ENCODE results near the gene PIK3C2G. TPM values are rescaled to one million over a fixed set of nuclear protein-coding genes. Genes with fewer than 3 reads are reported as not detected.

PIK3C2G gene
- total RNA-seq, 2 experiments from 2014 or later, result not detected

DNA sequence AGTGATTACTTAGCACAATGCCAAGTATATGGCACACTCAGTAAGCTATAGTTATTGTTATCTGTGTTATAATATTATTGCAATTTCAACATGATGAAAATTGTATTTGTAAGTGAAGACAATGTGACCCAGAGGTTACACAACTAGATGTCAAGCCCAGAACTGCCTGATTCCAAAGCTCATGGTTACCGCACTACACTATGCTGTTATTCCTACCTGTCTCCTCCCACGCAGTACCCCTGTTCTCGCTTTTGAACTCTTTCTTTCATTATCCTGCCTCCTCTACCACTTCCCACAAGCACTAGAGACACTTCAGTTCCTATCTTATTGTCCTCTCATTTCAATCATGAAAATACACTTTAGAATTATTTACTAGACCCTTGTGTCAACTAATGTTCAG lies 383.2 kb downstream of the PIK3C2G start:
- Histone ChIP-seq H3K4me2 (ENCODE audit: low read length) (no peak overlapping the region), H3K9me3 (ENCODE audit: low read length) (no peaks in the 10 kb centered on the region), H3K36me3 (ENCODE audit: insufficient read depth, low read length) (no peaks in the 10 kb centered on the region), H2AFZ (ENCODE audit: low read length) (no peak overlapping the region), H3K4me1 (ENCODE audit: insufficient read depth, low read length, poor library complexity, severe bottlenecking) (no peaks in the 10 kb centered on the region), H3K27ac (ENCODE audit: low read depth, low read length, poor library complexity, severe bottlenecking) (no peak overlapping the region), H4K20me1 (ENCODE audit: insufficient read depth, low read length) (no peaks in the 10 kb centered on the region), H3K4me3 (ENCODE audit: low read depth, low read length, poor library complexity, severe bottlenecking) (no peak overlapping the region), H3K9me2 (ENCODE audit: insufficient read depth, low read length) (no peaks in the 10 kb centered on the region), H3K79me2 (ENCODE audit: insufficient read depth, low read depth, low read length) (no peaks in the 10 kb centered on the region)
- TF ChIP-seq, protein P1, sequence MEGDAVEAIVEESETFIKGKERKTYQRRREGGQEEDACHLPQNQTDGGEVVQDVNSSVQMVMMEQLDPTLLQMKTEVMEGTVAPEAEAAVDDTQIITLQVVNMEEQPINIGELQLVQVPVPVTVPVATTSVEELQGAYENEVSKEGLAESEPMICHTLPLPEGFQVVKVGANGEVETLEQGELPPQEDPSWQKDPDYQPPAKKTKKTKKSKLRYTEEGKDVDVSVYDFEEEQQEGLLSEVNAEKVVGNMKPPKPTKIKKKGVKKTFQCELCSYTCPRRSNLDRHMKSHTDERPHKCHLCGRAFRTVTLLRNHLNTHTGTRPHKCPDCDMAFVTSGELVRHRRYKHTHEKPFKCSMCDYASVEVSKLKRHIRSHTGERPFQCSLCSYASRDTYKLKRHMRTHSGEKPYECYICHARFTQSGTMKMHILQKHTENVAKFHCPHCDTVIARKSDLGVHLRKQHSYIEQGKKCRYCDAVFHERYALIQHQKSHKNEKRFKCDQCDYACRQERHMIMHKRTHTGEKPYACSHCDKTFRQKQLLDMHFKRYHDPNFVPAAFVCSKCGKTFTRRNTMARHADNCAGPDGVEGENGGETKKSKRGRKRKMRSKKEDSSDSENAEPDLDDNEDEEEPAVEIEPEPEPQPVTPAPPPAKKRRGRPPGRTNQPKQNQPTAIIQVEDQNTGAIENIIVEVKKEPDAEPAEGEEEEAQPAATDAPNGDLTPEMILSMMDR (conservative IDR thresholded peaks at IDR 0.05; ENCODE audit: low read length), result no peak
- TF ChIP-seq EZH2phosphoT487 (IDR thresholded peaks at IDR 0.05; ENCODE audit: borderline replicate concordance, low read depth, low read length), result no peak
- no peak for DNase-seq (ENCODE audit: low spot score)
- POLR2A ChIA-PET, result no interaction called here
- intact Hi-C loops (cut with micrococcal nuclease; ENCODE audit: unreplicated experiment), result no loop called here
- CTCF ChIA-PET (ENCODE audit: unreplicated experiment), result no interaction called here
- no TSS peak for BruUV-seq (replicated peaks)

DNA sequence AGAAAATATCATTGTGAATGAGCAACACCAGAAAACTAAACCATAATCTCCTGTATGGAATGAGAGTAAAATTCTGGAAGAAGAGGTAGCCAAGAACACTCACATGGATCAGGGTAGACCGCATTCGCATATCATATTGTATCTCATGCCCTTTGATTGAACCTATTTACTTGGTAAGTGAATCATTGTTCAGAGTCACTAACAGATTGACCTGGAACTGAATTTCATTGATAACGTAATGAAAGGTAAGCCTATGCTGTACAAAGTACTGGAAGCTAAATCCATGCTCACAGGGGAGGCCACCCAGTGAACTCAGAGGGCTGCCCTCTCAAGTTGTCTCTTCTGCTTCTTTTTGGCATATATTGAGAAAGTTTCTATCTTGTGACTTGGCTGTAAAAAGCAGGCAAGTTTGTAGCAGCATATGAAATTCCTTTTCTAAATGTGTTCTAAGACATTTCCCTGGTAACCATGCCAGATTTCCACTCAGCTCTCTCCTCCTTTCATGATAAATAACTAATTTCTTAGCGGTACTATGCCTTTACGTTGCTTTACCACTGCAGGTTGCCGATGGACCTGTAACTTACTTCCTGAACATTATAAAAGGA lies 385.1 kb downstream of the PIK3C2G start:
- H3K79me2 ChIP-seq (ENCODE audit: insufficient read depth, low read depth, low read length), result no peaks in the 10 kb centered on the region

DNA sequence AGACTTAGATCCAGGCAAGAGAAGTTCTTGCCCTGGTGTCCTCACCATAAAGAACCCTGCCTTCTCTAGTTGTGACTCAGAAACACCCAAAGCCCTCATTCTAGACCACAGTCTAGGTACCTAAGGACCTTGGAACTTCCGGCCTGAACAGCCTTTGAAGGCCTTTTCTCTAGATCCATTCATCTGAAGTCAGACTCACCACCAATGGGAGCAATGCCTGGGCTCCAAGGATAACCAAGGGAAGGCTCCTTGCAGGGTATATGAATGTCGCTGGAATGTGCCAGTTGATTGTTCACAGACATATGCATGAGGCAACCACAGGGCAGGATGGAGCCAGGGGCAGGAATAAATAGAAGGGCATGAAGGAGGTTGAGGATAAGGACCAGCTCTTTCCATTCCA lies 390.2 kb downstream of the PIK3C2G start:
- Histone ChIP-seq H3K4me3 (ENCODE audit: low read depth, low read length, poor library complexity, severe bottlenecking) (no peak overlapping the region), H3K4me1 (ENCODE audit: insufficient read depth, low read length, poor library complexity, severe bottlenecking) (no peaks in the 10 kb centered on the region), H3K4me2 (ENCODE audit: low read length) (no peak overlapping the region), H2AFZ (ENCODE audit: low read length) (no peak overlapping the region), H3K79me2 (ENCODE audit: insufficient read depth, low read depth, low read length) (no peaks in the 10 kb centered on the region), H4K20me1 (ENCODE audit: insufficient read depth, low read length) (no peaks in the 10 kb centered on the region), H3K36me3 (ENCODE audit: insufficient read depth, low read length) (no peaks in the 10 kb centered on the region), H3K27ac (ENCODE audit: low read depth, low read length, poor library complexity, severe bottlenecking) (no peak overlapping the region), H3K9me3 (ENCODE audit: low read length) (no peaks in the 10 kb centered on the region), H3K9me2 (ENCODE audit: insufficient read depth, low read length) (no peaks in the 10 kb centered on the region)
- BruUV-seq (replicated peaks), result no TSS peak
- POLR2A ChIA-PET, result interaction anchor here (1.6 kb wide), 1 partner anchor 23 kb away, joined by 4 read pairs; no protein-coding TSS in a partner anchor
- CTCF ChIA-PET (ENCODE audit: unreplicated experiment), result no interaction called here
- no peak for TF ChIP-seq EZH2phosphoT487 (IDR thresholded peaks at IDR 0.05; ENCODE audit: borderline replicate concordance, low read depth, low read length)
- TF ChIP-seq, protein P1 (conservative IDR thresholded peaks at IDR 0.05; ENCODE audit: low read length), result no peak
- no peak for DNase-seq (ENCODE audit: low spot score)
- intact Hi-C loops (cut with micrococcal nuclease; ENCODE audit: unreplicated experiment), result no loop called here

More for the DNA sequence above, 385.1 kb downstream of the PIK3C2G start:
- CTCF ChIA-PET (ENCODE audit: unreplicated experiment), result no interaction called here
- POLR2A ChIA-PET, result no interaction called here
- TF ChIP-seq EZH2phosphoT487 (IDR thresholded peaks at IDR 0.05; ENCODE audit: borderline replicate concordance, low read depth, low read length), result no peak
- TF ChIP-seq, protein P1 (conservative IDR thresholded peaks at IDR 0.05; ENCODE audit: low read length), result no peak
- BruUV-seq (replicated peaks), result no TSS peak
- Histone ChIP-seq H3K9me2 (ENCODE audit: insufficient read depth, low read length) (no peaks in the 10 kb centered on the region), H3K4me3 (ENCODE audit: low read depth, low read length, poor library complexity, severe bottlenecking) (no peak overlapping the region), H2AFZ (ENCODE audit: low read length) (no peak overlapping the region), H3K4me2 (ENCODE audit: low read length) (no peak overlapping the region), H3K36me3 (ENCODE audit: insufficient read depth, low read length) (no peaks in the 10 kb centered on the region), H4K20me1 (ENCODE audit: insufficient read depth, low read length) (no peaks in the 10 kb centered on the region), H3K4me1 (ENCODE audit: insufficient read depth, low read length, poor library complexity, severe bottlenecking) (no peaks in the 10 kb centered on the region), H3K27ac (ENCODE audit: low read depth, low read length, poor library complexity, severe bottlenecking) (no peak overlapping the region), H3K9me3 (ENCODE audit: low read length) (no peaks in the 10 kb centered on the region)
- DNase-seq (ENCODE audit: low spot score), result no peak
- intact Hi-C loops (cut with micrococcal nuclease; ENCODE audit: unreplicated experiment), result no loop called here
